Measurements from ENCODE around the gene PRR27.
"Not testable (repeated sequence)": the region's sequence is repeated elsewhere in the genome, so short reads cannot be mapped to it uniquely, and the experiment has no call there.

Gene PRR27

GRCh38 chr4:70195425-70195824 is 41.4 kb downstream of the PRR27 start, which contains the start of gene ODAM:
ODAM (plus strand) TSS chr4:70195725; CDS start chr4:70196544, 819 bp downstream.
- no peak for DNase-seq (ENCODE audit: extremely low read depth, low read depth)
- no peak for TF ChIP-seq CTCF (IDR thresholded peaks at IDR 0.05; ENCODE audit: low read depth, low read length)

GRCh38 chr4:70196857-70197256 is 42.8 kb downstream of the PRR27 start:
- DNase-seq (ENCODE audit: extremely low read depth, low read depth): no peak
- no peak for TF ChIP-seq CTCF (IDR thresholded peaks at IDR 0.05; ENCODE audit: low read depth, low read length)

GRCh38 chr4:70197842-70198241 is 43.8 kb downstream of the PRR27 start:
- no peak for TF ChIP-seq CTCF (IDR thresholded peaks at IDR 0.05; ENCODE audit: low read depth, low read length)
- no peak for DNase-seq (ENCODE audit: extremely low read depth, low read depth)

GRCh38 chr4:70203601-70204000 is 49.6 kb downstream of the PRR27 start:
- DNase-seq (ENCODE audit: extremely low read depth, low read depth): no peak
- TF ChIP-seq CTCF (IDR thresholded peaks at IDR 0.05; ENCODE audit: low read depth, low read length): no peak

GRCh38 chr4:70212752-70213151 is 58.7 kb downstream of the PRR27 start:
- DNase-seq (ENCODE audit: extremely low read depth, low read depth): not testable (repeated sequence)

Measured in AG09319 (cell line).